Hepatocyte (in vitro differentiated cells): Measurements from ENCODE around the gene CCDC18. TPM values are rescaled to one million over a fixed set of nuclear protein-coding genes. Genes with fewer than 3 reads are reported as not detected.

Experiments used
- DNase-seq: peaks from one replicate; pipeline ENCODE4 v3.0.0-alpha.2; 2016; ENCODE audit warnings: low spot score
- H2AFZ ChIP-seq: fragments of 200-600 bp; sonication (generic); 2 replicates; pipeline ENCODE4 v1.6.0; 2016; ENCODE audit warnings: antibody characterized with exemption, mild to moderate bottlenecking
- H3K27ac ChIP-seq: fragments of 200-600 bp; sonication (generic); 2 replicates; pipeline ENCODE4 v1.5.1; 2016; ENCODE audit warnings: mild to moderate bottlenecking
- H3K27me3 ChIP-seq: fragments of 200-600 bp; sonication (generic); 2 replicates; pipeline ENCODE4 v1.6.1; 2016
- H3K36me3 ChIP-seq: fragments of 200-600 bp; sonication (generic); replicated peaks from 2 replicates; pipeline ENCODE4 v1.5.1; 2016; ENCODE audit warnings: low read depth; ENCODE audit not compliant: insufficient read depth
- H3K4me1 ChIP-seq: fragments of 200-600 bp; sonication (generic); 2 replicates; pipeline ENCODE4 v1.5.1; 2016; ENCODE audit warnings: mild to moderate bottlenecking, moderate library complexity; ENCODE audit not compliant: insufficient read depth
- H3K4me2 ChIP-seq: fragments of 200-600 bp; sonication (generic); 2 replicates; pipeline ENCODE4 v1.6.0; 2016
- H3K4me3 ChIP-seq: fragments of 200-600 bp; sonication (generic); 2 replicates; pipeline ENCODE4 v1.5.1; 2016; ENCODE audit warnings: mild to moderate bottlenecking
- H3K79me2 ChIP-seq: fragments of 200-600 bp; sonication (generic); 2 replicates; pipeline ENCODE4 v1.6.0; 2017; ENCODE audit warnings: mild to moderate bottlenecking
- H3K9me2 ChIP-seq: fragments of 200-600 bp; sonication (generic); replicated peaks from 2 replicates; pipeline ENCODE4 v1.6.0; 2017; ENCODE audit warnings: mild to moderate bottlenecking; ENCODE audit not compliant: insufficient read depth
- H3K9me3 ChIP-seq: fragments of 200-600 bp; sonication (generic); 2 replicates; pipeline ENCODE4 v1.5.1; 2016; ENCODE audit warnings: low read depth, mild to moderate bottlenecking
- H4K20me1 ChIP-seq: fragments of 200-600 bp; sonication (generic); 2 replicates; pipeline ENCODE4 v1.6.0; 2016; ENCODE audit warnings: mild to moderate bottlenecking; ENCODE audit not compliant: insufficient read depth, poor library complexity, severe bottlenecking
- EZH2 ChIP-seq: fragments of 200-600 bp; sonication (generic); IDR thresholded peaks from 2 replicates; pipeline ENCODE4 v1.6.1; 2016; ENCODE audit warnings: antibody characterized with exemption, mild to moderate bottlenecking, borderline replicate concordance
- EZH2phosphoT487 ChIP-seq: fragments of 200-600 bp; sonication (generic); IDR thresholded peaks from one replicate; pipeline ENCODE4 v1.6.1; 2018; ENCODE audit warnings: antibody characterized with exemption, mild to moderate bottlenecking, low read depth, moderate library complexity; ENCODE audit not compliant: unreplicated experiment, severe bottlenecking
- WGBS: methylation state at CpG from one replicate; pipeline ENCODE4 v1.1.6; 2016; ENCODE audit warnings: low lambda C conversion rate; ENCODE audit errors: missing lambda C conversion rate; 5-methylcytosine and 5-hydroxymethylcytosine counted together
- polyA plus RNA-seq: library from polyadenylated mRNA; unstranded; fragments of >200 nt; fragmentation: Nextera tagmentation; extraction: Ambion mirVana; gene quantifications from 2 replicates; pipeline ENCODE4 v1.2.1, GENCODE V29; 2016
- total RNA-seq: library from RNA; depleted of rRNA; stranded (reverse); fragments of >200 nt; gene quantifications from 2 replicates; pipeline ENCODE4 v1.2.3, GENCODE V29; 2014
- TF ChIP-seq, protein P1 (sequence below): fragments of 200-600 bp; sonication (generic); IDR thresholded peaks from 2 replicates; pipeline ENCODE4 v1.5.1; 2016; ENCODE audit warnings: antibody characterized with exemption, mild to moderate bottlenecking; ENCODE audit not compliant: poor library complexity

CCDC18 gene
- total and polyA plus RNA-seq, 2 experiments from 2014 or later: 4.9 to 6.8 TPM

DNA sequence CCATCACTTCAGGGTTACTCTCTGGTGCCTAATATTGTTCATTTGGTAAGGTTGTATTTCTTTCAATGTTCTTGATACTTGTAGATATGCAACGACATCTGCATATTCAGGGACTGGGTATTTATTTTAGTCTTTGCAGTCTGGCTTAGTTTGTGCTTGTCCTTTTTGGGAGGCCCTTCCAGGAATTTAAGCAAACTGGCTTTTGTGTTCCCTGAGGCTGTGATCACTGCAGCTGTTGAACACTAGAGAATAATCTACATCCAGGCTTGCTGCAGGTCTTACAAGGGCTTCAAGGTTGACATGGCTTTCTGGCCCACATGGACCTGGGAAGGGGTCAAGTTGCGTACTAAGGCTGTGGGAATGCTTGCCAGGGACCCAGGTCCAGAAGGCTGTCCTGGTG, 72.1 kb downstream of the CCDC18 start:
- Histone ChIP-seq H2AFZ (no peak overlapping the region), H3K79me2 (no peaks in the 10 kb centered on the region), H3K9me3 (no peaks in the 10 kb centered on the region), H3K4me1 (no peaks in the 10 kb centered on the region), H3K27me3 (no peaks in the 10 kb centered on the region), H3K4me3 (no peak overlapping the region), H3K27ac (no peak overlapping the region), H3K4me2 (no peak overlapping the region), H3K9me2 (no peaks in the 10 kb centered on the region), H3K36me3 (no peaks in the 10 kb centered on the region), H4K20me1 (no peaks in the 10 kb centered on the region)
- 98% methylated on average over 2 of the region's 2 CpGs for WGBS
- no peak for TF ChIP-seq EZH2phosphoT487
- TF ChIP-seq, protein P1, sequence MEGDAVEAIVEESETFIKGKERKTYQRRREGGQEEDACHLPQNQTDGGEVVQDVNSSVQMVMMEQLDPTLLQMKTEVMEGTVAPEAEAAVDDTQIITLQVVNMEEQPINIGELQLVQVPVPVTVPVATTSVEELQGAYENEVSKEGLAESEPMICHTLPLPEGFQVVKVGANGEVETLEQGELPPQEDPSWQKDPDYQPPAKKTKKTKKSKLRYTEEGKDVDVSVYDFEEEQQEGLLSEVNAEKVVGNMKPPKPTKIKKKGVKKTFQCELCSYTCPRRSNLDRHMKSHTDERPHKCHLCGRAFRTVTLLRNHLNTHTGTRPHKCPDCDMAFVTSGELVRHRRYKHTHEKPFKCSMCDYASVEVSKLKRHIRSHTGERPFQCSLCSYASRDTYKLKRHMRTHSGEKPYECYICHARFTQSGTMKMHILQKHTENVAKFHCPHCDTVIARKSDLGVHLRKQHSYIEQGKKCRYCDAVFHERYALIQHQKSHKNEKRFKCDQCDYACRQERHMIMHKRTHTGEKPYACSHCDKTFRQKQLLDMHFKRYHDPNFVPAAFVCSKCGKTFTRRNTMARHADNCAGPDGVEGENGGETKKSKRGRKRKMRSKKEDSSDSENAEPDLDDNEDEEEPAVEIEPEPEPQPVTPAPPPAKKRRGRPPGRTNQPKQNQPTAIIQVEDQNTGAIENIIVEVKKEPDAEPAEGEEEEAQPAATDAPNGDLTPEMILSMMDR: no peak
- TF ChIP-seq EZH2: no peak
- DNase-seq: no peak

DNA sequence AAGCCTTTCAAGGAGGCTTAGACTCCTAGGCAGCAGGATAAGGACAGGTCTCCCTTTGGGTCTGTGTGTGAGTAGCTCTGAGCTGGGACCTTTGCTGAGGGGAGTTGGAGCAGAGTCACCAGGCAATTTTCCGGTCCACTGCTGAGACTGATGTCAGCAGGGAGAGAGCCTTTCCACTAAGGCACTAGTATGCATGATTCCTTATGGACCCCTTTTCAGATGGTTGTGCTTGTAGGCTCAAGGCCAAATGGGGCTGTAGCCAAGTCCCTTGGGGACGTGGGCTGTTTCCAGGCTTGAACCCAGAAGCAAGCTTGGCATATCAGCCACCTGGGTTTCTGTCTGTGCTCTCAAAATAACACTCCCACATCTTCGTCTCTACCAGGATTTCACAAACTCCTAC, 73.0 kb downstream of the CCDC18 start:
- Histone ChIP-seq H2AFZ (no peak overlapping the region), H3K4me3 (no peak overlapping the region), H4K20me1 (no peaks in the 10 kb centered on the region), H3K9me3 (no peaks in the 10 kb centered on the region), H3K36me3 (no peaks in the 10 kb centered on the region), H3K27ac (no peak overlapping the region), H3K4me2 (no peak overlapping the region), H3K79me2 (no peaks in the 10 kb centered on the region), H3K9me2 (no peaks in the 10 kb centered on the region), H3K27me3 (no peaks in the 10 kb centered on the region), H3K4me1 (no peaks in the 10 kb centered on the region)
- WGBS: 87% methylated on average over 3 of the region's 3 CpGs
- TF ChIP-seq EZH2 (no peak), EZH2phosphoT487 (no peak)
- TF ChIP-seq, protein P1: no peak
- no peak for DNase-seq

DNA sequence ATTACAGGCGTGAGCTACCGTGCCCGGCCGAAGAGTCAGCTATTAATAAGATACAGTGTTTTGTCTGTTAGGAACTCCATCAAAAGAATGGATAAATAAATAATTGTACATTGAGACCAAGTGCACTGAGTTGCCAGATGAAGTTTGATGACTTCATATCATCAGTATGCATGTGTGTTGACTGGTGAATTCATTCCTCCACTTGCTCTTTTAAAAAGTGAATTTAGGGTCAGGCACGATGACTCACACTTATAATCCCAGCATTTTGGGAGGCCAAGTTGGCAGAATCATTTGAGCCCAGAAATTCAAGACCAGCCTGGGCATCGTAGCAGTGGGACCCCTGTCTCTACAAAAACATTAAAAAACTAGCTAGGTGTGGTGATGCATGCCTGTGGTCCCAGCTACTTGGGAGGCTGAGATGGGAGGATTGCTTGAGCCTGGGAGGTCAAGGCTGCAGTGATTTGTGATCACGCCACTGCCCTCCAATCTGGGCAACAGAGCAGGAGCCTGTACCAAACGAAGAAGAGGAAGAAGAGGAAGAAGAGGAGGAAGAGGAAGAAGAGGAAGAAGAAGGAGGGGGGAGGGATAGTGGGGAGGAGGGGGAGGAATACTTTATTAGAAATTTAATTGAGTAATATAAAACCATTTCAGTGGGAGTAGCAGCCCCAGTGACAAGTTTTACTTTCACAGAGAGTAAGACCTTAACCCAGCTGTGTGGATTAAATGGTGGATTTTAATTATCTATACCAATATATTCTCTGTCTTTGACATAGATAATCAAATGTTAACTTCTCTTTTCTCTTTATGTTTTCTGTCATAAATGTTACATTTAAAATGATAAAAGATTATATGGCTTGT, 74.9 kb downstream of the CCDC18 start:
- Histone ChIP-seq H3K4me2 (no peak overlapping the region), H4K20me1 (no peaks in the 10 kb centered on the region), H3K9me2 (no peaks in the 10 kb centered on the region), H2AFZ (no peak overlapping the region), H3K79me2 (no peaks in the 10 kb centered on the region), H3K9me3 (no peaks in the 10 kb centered on the region), H3K4me3 (no peak overlapping the region), H3K36me3 (no peaks in the 10 kb centered on the region), H3K4me1 (no peaks in the 10 kb centered on the region), H3K27me3 (no peaks in the 10 kb centered on the region), H3K27ac (no peak overlapping the region)
- WGBS: 98% methylated on average over 8 of the region's 8 CpGs
- no peak for DNase-seq
- TF ChIP-seq, protein P1: no peak
- no peak for TF ChIP-seq EZH2
